DOHH2 (cell line): ENCODE results near the gene DND1.

Experiments
- EZH2phosphoT487 ChIP-seq: fragments of 200-600 bp; sonication (generic); IDR thresholded peaks from 2 replicates; pipeline ENCODE4 v1.6.1; 2017; ENCODE audit warnings: borderline replicate concordance, mild to moderate bottlenecking, antibody characterized with exemption, low read length, moderate library complexity, mixed read lengths
- TF ChIP-seq, protein P1 (sequence below): fragments of 200-600 bp; sonication (generic); IDR thresholded peaks from one replicate; pipeline ENCODE4 v1.5.1; 2014; ENCODE audit warnings: antibody characterized with exemption, mild to moderate bottlenecking, low read depth, low read length; ENCODE audit not compliant: poor library complexity, severe bottlenecking

- no peak for TF ChIP-seq EZH2phosphoT487
- TF ChIP-seq, protein P1, sequence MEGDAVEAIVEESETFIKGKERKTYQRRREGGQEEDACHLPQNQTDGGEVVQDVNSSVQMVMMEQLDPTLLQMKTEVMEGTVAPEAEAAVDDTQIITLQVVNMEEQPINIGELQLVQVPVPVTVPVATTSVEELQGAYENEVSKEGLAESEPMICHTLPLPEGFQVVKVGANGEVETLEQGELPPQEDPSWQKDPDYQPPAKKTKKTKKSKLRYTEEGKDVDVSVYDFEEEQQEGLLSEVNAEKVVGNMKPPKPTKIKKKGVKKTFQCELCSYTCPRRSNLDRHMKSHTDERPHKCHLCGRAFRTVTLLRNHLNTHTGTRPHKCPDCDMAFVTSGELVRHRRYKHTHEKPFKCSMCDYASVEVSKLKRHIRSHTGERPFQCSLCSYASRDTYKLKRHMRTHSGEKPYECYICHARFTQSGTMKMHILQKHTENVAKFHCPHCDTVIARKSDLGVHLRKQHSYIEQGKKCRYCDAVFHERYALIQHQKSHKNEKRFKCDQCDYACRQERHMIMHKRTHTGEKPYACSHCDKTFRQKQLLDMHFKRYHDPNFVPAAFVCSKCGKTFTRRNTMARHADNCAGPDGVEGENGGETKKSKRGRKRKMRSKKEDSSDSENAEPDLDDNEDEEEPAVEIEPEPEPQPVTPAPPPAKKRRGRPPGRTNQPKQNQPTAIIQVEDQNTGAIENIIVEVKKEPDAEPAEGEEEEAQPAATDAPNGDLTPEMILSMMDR: no peak
Observed at GRCh38 chr5:140633021-140633471, 40.3 kb downstream of the DND1 start, which contains the start of gene CD14.
